ENCODE measurements around the gene OTOGL.
"Not testable (repeated sequence)": the region's sequence is repeated elsewhere in the genome, so short reads cannot be mapped to it uniquely, and the experiment has no call there.

Gene OTOGL

GRCh38 chr12:80121661-80122060 lies 22.3 kb downstream of the OTOGL start:
- no peak for DNase-seq

- no peak for DNase-seq
Observed at GRCh38 chr12:80129895-80130530, 30.7 kb downstream of the OTOGL start.

- DNase-seq: no peak
Observed at GRCh38 chr12:80135624-80136023, 36.3 kb downstream of the OTOGL start.

- DNase-seq: no peak
Observed at GRCh38 chr12:80140005-80140404, 40.7 kb downstream of the OTOGL start.

- no peak for DNase-seq
Observed at GRCh38 chr12:80142640-80143039, 43.3 kb downstream of the OTOGL start.

GRCh38 chr12:80143537-80143936 lies 44.2 kb downstream of the OTOGL start:
- no peak for DNase-seq

- not testable (repeated sequence) for DNase-seq
Observed at GRCh38 chr12:80149547-80150313, 50.4 kb downstream of the OTOGL start.

- DNase-seq: no peak
Observed at GRCh38 chr12:80151131-80151530, 51.8 kb downstream of the OTOGL start.

GRCh38 chr12:80154261-80154660 lies 54.9 kb downstream of the OTOGL start:
- DNase-seq: no peak

- no peak for DNase-seq
Observed at GRCh38 chr12:80156306-80156705, 57.0 kb downstream of the OTOGL start.

- DNase-seq: no peak
Observed at GRCh38 chr12:80157645-80158044, 58.3 kb downstream of the OTOGL start.

GRCh38 chr12:80161612-80162011 lies 62.3 kb downstream of the OTOGL start:
- no peak for DNase-seq

- no peak for DNase-seq
Observed at GRCh38 chr12:80162177-80162576, 62.8 kb downstream of the OTOGL start.

- DNase-seq: no peak
Observed at GRCh38 chr12:80165746-80166145, 66.4 kb downstream of the OTOGL start.

- no peak for DNase-seq
Observed at GRCh38 chr12:80166751-80167150, 67.4 kb downstream of the OTOGL start.

- DNase-seq: no peak
Observed at GRCh38 chr12:80168936-80169335, 69.6 kb downstream of the OTOGL start.

GRCh38 chr12:80170915-80171314 lies 71.6 kb downstream of the OTOGL start:
- no peak for DNase-seq

GRCh38 chr12:80173083-80173864 lies 73.9 kb downstream of the OTOGL start:
- DNase-seq: no peak

- DNase-seq: no peak
Observed at GRCh38 chr12:80175307-80175930, 76.1 kb downstream of the OTOGL start.

GRCh38 chr12:80176706-80177105 lies 77.4 kb downstream of the OTOGL start:
- no peak for DNase-seq

- no peak for DNase-seq
Observed at GRCh38 chr12:80178846-80179245, 79.5 kb downstream of the OTOGL start.

GRCh38 chr12:80183939-80184338 lies 84.6 kb downstream of the OTOGL start:
- no peak for DNase-seq

- no peak for DNase-seq
Observed at GRCh38 chr12:80184926-80185325, 85.6 kb downstream of the OTOGL start.

Measured in stimulated activated CD4-positive, alpha-beta T cell treated with anti-CD3 and anti-CD28 coated beads, Interleukin-2, amount 100 ng/mL, for 48 hours (primary cell).